Stimulated activated CD8-positive, alpha-beta memory T cell treated with anti-CD3 and anti-CD28 coated beads, Interleukin-2, amount 100 ng/mL, for 48 hours (primary cell): ENCODE results near the gene YAP1.

Experiments used
- DNase-seq, 2 donors: peaks; one replicate each; pipeline ENCODE4 v3.0.0-alpha.2; 2020; ENCODE audit warnings: low read depth in 2 of 2

Gene YAP1

DNA sequence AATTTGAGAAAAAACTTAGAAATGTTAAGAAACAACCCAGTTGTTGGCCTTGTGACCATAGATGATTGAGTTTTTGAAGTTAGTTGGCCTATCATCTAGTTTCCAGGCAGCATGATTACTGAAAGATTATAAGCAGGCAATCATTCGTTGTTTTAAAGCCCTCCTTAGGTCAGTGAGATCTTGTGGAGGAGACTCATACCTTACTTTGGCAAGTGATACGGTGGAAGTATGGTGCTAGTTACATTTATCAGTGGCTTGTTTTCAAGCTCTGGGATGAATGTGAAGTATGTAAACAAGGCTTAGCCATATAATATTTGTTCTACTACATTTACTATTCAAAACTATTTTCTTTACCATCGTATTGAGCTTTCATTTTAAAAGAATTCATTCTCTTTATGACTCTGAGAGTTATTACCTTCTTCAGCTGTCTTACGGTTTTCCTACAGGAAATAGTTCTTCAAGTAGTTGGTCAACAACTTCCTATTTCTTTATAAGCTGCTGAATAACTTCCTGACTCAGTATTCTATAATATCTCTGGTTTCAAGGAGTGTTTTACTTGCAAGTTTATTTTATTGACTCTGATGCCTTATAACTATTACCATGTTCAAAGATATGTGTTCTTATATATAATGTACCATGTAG, 7.3 kb downstream of the YAP1 start:
- DNase-seq, result no peak

DNA sequence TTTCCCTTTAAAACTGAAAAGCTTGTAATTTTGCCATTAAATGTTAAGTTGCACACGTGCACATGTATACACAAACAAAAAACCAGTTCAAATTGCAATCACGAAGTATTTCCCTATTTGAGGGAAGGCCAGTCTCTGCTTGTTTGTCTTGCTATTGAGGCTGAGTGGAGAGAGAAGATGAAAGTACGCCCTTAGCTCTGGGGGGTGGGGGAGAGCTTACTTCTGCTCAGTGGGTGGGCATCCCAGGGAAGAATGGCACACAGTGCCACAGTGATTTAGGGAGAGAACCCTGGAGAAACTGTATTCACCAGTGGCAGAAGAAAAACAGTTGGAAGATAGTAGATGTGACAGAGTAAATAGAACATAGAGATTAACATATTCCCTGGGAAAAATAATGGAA, 8.7 kb downstream of the YAP1 start:
- DNase-seq, result no peak

DNA sequence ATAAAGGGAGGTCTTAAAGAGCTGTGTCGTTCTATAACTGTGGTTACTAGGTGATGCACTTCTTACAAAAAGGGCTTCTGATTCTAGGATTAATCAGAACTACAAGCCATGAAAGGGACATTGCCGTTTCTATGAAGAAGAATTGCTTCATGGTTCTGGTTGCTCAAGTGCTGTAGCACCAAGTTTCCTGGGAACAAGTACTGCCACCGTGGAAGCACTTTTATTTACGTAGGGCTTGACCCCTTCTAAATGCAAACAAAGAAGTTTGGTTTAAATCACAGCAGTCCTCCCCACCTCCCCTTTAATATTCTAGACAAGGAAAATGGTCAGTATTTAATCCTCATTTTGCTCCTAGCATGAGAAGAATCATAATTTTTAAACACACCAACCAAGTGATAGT, 9.8 kb downstream of the YAP1 start:
- no peak for DNase-seq

DNA sequence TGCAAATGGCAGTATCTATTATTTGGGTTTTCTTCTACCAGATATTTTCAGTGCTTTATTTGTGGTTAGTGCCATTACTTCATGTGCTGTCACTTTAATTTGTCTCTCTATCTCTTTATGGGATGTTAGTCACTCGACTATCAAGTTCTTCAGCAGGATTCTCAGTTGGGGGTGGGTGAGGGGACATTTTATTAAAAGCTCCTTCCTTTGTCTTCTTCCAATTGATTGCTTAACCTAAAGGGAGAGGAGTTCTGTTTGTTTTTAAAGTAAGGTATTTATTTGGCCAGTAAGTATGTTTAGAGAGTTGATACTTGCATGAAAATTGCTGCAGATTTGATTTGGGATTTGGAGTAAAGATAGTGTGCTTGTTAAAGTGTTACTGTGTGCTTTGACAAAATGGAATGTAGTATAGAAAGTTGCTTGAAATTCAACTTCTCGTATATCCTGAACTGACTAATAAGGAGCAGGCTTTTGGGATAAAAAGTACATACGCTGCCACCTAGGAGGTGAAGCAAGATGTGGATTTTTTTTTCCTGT, 10.3 kb downstream of the YAP1 start:
- no peak for DNase-seq

DNA sequence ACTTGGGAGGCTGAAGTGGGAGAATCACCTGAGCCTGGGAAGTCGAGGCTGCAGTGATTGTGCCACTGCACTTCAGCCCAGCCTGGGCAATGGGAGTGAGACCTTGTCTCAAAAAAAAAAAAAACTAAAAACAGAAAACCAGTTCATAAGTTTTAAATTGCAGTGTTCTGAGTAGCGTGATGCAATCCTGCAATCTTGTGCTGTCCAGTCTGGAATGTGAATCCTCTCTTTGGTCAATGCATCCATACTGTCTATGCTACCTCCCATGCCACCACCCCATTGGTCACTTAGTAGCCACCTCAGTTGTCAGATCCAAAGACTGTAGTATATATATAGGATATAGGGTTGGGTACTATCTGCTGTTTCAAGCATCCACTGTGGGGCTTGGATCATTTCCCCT, 11.1 kb downstream of the YAP1 start:
- no peak for DNase-seq

DNA sequence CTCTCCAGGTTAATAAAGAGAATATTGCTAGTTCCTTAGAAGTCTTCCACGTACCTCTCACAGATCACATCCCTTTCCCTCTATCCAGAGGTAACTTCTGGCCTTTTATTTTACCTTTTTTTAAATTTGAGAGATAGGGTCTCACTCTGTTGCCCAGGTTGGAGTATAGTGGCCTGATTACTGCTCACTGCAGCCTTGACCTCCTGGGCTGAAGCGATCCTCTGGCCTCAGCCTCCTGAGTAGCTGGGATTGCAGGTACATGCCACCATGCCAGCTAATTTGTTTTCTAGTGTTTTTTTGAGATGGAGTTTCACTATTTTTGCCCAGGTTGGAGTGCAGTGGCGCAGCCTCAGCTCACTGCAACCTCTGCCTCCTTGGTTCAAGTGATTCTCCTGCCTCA, 24.4 kb downstream of the YAP1 start:
- DNase-seq, result no peak

DNA sequence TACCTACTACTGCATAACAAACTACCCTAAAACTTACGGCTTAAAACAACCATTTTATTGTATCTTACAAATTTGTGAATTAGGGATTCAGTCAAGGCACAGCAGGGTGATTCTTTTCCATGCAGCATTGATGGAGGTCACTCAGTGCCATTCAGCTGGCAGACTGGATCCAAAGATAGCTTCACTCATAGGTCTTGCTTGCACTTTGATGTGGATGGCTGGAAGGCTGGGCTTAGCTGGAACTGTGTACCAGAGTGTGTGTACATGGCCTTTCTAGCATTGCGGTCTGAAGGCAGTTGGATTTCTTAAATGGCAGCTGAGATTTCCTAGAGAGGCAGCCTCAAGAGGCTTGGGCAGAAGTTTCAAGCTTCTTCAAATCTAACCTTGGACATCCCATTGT, 25.0 kb downstream of the YAP1 start:
- no peak for DNase-seq

DNA sequence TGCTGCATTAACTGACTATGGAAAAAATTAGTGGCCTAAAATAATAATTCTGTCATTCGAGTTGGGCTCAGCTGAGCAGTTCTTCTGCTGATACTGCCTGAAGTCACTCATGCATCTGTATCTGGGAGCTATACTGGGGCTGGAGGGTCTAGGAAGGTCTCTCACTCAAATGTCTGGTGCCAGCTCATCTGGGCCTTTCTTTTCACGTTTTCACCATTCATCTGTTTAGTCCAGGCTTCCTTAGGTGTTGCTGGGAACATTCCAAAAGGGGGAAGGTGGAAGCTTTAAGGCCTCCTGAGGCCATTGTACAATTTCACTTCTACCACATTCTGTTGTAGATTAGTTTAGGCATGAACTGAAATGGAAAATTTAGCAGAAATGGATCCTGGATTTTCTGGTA, 28.0 kb downstream of the YAP1 start:
- DNase-seq, result no peak

DNA sequence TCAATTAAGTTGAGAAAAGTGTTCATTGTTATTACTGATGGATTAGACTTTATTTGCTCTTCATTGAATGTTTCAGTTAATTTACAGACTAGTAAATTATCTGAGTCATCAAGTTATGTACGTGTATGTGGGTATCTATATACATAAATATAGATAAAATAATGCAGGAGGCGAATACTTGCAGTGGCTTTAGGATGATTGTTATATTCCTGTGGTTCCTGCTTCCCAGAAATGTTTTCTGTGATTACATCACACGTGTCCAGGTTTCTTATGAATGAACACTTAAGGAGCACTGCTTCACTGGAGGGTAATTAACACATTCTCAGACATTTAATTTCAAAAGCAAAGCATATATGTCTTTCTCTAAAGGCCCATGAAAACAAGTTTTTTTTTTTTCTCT, 28.4 kb downstream of the YAP1 start:
- no peak for DNase-seq

DNA sequence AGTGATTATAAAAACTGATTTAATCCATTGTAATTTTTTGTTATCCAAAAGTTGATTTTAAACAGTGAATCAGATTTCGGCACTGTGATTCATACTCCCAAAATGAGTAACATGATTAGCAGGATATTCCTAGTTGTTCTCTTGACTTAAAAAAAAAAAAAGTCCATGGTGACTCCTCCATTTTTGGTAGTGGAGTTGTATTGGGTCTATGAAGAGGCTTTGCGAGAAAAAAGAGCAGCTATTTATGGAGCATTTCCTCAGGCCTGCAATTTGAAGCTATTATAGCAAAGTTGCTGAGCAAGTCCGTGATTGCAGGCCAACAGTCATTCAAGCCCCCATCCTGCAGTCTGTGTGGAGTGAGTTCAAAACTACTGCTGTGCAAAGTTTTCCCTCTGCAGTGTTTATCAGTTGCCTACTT, 28.8 kb downstream of the YAP1 start:
- DNase-seq, result no peak

DNA sequence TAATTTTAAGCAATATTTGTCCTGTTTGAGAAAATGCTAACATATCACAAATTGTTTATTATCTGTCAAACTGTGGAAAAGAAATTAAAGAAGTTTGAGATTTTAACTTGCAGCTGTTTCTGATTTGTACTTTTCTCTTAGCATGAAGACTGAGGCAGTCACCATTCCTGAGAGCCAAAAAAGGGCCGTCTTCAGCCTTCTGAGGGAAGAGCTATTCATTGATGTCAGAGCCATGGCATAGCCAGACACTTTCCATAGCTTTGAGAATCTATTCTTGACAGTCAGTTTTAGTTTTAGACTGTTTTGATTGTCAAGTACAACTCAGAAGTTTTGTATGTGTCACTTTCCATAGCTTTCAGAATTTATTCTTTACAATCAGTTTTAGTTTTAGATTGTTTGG, 32.1 kb downstream of the YAP1 start:
- no peak for DNase-seq

DNA sequence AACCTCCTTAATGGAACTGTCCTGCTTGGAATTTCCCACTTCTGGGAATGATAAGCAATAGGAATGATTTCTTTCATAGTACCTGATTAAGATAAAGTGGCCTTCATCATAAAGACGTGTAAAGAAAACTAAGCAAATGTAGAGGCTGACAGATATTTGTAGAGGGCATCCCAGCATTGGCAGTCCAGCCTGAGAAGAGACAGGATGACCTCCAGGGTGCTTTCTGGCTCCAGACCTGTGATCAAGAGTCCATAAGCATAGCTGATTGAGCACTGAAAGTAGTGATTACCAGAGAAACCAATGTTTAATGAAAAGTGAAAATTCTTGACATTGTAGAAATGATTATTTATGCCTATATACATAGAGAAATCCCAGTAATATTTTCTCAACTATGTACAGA, 33.6 kb downstream of the YAP1 start:
- no peak for DNase-seq

DNA sequence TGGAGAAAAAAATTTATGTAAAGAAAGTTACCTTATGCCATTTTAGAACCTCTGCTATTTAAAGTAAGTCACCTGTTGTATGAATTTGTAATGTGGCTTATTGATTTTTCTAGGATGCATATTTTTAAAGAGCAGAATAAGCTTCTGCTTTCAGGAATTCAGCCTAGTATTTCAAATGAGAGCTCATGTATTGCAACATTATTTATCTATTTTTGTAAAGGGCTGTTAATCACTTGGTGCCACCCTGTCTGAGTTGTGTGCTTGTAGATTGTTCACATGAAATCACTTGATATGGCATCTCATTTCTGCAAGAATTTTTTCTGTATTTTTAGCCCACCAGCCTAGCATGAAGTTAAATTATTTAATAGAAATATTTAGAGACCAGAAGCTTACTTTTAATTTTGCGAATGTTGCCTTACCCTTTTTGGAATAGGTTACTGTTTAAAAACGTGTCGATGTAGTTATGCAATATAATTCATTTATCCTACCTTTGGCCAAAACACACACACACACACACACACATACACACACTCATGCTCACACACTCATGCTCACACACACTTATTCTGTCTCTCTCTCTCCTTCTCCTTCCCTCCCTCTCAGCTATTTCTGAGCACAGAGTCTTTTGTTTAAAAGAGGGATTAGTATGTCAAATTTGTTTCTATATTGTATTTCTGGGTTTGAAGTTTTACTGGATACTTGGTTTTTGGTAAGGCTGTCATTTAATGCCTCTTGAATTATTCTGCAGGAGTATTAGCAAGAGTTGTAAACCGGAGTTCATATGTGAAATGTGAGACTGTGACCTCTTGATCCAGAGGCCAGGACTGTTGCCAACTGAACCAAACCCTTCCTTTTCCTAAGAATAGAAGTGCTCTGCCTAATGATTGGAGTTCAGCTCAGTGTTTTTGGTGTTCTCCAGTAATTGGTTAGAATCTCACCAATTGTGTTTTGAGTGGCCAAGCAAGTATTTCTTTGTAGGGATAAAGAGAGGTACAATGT, 34.4 kb downstream of the YAP1 start:
- no peak for DNase-seq

DNA sequence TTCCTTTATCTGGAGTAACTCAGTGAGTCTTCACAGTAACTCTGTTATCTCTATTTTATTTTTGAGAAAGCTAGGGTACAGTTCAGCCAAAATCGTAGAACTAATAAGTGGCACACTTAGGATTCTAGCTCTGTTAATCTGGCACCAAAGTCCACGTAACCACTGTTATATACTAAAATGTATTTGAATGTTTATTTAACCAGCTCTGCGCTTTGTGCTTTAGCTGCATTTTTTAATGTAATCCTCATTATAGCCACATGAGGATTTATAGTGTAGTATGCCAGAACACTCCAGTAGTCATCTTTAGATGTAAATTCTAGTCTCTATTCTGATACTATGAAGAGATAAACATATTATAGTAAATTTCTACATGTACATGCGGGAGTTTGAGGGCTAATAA, 36.8 kb downstream of the YAP1 start:
- DNase-seq, result no peak

DNA sequence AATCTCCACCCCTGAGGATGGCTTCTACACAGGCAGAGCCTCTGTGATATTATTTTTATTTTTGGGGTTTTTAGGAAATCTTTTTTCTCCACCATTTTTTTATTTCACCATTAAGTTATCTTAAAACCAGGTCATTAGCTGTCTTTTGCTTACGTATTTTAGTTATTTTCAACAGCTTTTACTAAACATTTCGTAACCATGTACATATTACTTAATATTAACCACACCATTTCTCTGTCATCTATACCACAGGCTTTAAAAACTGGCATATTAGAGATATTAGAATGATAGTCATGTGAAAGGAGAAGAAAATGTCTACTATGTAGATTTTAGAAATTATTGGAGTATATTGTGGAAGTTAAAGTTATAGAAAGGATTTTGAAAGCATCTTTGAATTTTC, 37.4 kb downstream of the YAP1 start:
- DNase-seq, result no peak

DNA sequence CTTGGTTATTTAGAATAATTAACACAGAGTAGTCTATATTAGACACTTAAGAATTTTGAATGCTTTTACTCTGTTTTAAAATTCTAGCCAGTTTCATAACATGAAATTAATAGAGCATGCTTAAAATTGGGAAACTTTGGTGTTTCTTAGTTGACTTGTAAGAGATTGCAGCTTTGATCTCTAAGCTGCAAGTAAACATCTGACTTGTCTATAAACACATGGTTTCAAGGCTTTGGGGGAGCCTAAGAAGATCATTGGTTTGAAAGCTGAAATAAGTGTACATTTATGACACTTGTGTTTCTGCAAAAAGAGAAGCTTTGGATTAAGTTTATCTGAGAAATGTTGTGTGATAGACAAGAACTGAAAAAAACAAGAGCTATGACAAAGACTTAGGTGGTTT, 37.8 kb downstream of the YAP1 start:
- DNase-seq, result no peak

DNA sequence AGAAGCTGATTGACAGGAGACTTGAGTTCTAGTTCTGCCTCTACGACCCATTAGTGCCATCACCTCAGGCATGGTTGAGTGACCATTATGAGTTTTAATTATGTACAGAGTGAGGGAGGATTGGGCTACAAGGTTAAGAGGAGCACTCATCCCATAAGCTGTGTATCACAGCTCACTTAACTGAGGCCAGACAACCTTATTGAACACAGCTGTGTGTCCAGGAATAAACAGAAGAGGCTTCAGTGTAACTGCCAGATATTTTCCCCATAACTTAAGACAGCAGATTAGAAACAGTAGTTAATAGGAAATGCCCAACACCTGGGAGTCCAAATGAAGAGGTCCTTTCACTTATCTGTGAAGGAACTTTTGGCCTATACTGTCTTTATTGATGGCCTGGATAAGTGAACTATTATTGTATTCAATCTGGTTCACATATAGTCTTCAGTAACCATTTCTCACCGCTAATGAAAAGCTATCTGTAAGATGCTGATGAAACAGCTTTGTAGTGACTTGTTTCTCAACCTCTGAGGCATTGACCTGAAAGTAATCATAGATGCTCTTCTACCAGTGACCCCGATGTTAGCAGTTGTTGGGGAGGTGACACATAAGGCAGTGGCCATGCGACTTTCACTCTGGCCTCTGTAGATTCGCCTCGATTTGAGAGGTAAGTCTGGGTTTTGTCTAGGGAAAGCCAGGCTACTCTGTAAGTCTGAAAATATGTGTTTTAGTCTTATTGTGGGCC, 41.7 kb downstream of the YAP1 start:
- DNase-seq, result no peak

DNA sequence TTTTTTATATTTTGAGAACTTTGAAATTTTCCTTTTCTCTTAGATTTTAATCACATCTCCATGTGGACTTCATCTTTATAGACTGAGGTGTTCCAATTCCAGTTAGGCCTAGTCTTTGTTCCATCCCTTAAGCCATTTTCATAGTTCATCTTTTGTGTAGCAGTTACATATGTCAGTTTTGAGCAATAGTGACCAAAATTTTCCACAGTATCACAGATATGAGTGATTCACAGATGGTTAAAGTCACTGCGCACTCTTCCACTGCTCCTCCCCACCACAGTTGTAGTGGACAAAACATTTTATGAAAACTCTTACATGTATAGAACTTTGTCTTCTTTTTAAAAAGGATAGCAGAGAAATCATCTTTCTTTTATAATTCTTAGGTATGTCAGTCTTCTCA, 42.8 kb downstream of the YAP1 start:
- DNase-seq, result no peak

DNA sequence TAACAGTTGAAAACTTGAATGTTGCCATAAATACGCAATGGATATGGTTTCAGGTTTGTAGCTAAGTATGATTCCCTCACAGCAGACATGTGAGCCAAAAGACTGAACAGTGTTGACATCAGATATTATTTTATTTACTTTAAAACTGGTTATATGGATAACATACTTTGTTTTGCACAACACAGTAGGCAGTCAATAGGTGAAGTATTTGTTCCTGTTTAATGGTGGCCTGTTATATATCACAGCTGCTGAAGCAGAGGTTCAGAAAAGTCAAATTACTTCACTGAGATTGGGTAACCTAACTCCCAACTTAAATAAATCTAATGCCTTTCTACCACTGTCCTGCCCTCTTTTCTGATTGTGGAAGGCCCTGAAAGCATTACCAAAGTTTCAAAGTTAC, 44.6 kb downstream of the YAP1 start:
- DNase-seq, result no peak

DNA sequence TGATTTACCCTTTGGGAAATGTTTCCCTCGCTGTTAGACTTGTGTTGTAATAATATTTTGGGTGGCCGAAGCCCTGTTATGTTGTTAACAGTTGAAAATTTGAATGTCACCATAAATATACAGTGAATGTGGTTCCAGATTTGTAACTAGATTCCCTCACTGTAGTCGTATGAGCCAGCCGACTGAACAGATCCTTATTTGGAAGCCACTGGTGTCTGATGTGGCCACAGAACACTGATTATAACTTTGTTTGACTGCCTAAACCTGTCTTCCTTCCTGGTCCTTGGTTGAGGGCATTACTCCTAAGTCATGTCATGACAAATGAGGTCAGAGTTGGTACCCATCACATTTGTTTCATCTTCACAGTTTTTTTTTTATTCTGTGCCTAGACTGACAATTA, 45.4 kb downstream of the YAP1 start:
- DNase-seq, result no peak

DNA sequence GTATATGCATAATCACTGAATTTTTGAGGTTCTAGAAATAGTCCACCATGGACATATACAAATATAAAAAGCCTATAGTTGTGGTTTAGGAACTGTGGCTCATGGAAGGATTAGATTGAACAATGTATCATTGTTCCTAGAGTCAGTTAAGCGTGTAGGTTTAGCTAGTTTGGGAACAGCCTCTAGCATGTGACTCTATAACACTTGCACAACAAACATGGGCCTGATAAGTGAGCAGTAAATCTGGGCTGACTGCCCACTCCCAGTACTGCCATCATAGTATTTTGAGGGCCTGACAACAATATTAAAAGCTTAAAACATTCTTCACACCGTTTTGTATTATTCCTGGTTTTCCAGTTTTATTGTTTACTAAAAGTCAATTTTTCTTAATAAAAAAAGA, 47.0 kb downstream of the YAP1 start:
- no peak for DNase-seq

DNA sequence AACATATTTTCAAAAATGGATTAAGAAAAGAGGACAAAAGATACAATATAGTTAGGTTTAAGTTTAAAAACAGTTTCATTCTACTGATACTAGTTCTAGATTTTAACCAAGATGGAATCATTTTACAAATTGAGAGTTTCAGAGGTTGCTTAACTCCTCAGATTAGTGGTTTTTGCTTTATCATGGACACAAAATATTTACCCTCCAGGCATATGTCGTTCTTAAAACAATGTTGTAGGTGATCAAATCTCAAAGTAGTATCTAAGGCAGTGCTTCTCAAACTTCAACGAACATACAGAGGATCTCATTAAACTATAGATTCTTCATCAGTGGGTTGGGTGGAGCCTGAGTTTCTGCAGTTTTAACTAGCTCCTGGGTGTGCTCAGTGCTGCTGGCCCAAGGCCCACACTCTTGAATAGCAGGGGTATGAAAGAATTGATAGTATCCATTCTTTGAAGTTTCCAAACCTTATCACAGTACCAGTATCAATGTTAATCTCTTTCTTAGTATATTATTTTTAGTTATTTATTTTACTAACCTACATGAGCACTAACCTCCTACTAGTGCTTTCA, 48.0 kb downstream of the YAP1 start:
- DNase-seq, result no peak
